ENCODE measurements around the gene KRT13. TPM values are rescaled to one million over a fixed set of nuclear protein-coding genes. Genes with fewer than 3 reads are reported as not detected.
A peak's percentile ranks its signal among the peaks of the same experiment; 100 is the strongest.

The KRT13 gene
- total RNA-seq, 1 donor from 2014 or later, result not detected

- TF ChIP-seq CTCF (conservative IDR thresholded peaks at IDR 0.05), result no peak
- no peak overlapping the region for H3K27ac Mint-ChIP-seq (ENCODE audit: unreplicated experiment)
- H3K4me1 Mint-ChIP-seq, result peaks cover 31% of the 10 kb centered on the region
- no peak overlapping the region for H3K4me3 Mint-ChIP-seq
- no peaks in the 10 kb centered on the region for H3K36me3 Mint-ChIP-seq (ENCODE audit: low read depth)
- no peaks in the 10 kb centered on the region for H3K27me3 Mint-ChIP-seq (ENCODE audit: low read depth)
- peaks cover 3% of the 10 kb centered on the region for H3K9me3 Mint-ChIP-seq
- no peak for DNase-seq (ENCODE audit: low read depth, low spot score)
These were observed 44.2 kb upstream of the KRT13 start for GRCh38 chr17:41549596-41550039.

- peak; percentile 90 for DNase-seq (ENCODE audit: low read depth, low spot score)
- peaks cover 36% of the 10 kb centered on the region for H3K4me1 Mint-ChIP-seq
- peak; percentile 98 for TF ChIP-seq CTCF (conservative IDR thresholded peaks at IDR 0.05)
- H3K27ac Mint-ChIP-seq (ENCODE audit: unreplicated experiment), result peak overlapping the region; percentile 86
- H3K4me3 Mint-ChIP-seq, result peak overlapping the region; percentile 14
- peaks cover 3% of the 10 kb centered on the region for H3K9me3 Mint-ChIP-seq
- H3K27me3 Mint-ChIP-seq (ENCODE audit: low read depth), result no peaks in the 10 kb centered on the region
- no peaks in the 10 kb centered on the region for H3K36me3 Mint-ChIP-seq (ENCODE audit: low read depth)
These were observed 43.6 kb upstream of the KRT13 start for GRCh38 chr17:41548844-41549595.

GRCh38 chr17:41547921-41548843 lies 42.8 kb upstream of the KRT13 start:
- no peak for DNase-seq (ENCODE audit: low read depth, low spot score)
- H3K4me3 Mint-ChIP-seq, result no peak overlapping the region
- TF ChIP-seq CTCF (conservative IDR thresholded peaks at IDR 0.05), result no peak

GRCh38 chr17:41547378-41547841 lies 42.0 kb upstream of the KRT13 start:
- peaks cover 36% of the 10 kb centered on the region for H3K4me1 Mint-ChIP-seq
- TF ChIP-seq CTCF (conservative IDR thresholded peaks at IDR 0.05), result no peak
- H3K9me3 Mint-ChIP-seq, result peaks cover 3% of the 10 kb centered on the region
- H3K27ac Mint-ChIP-seq (ENCODE audit: unreplicated experiment), result peak overlapping the region; percentile 71
- no peak for DNase-seq (ENCODE audit: low read depth, low spot score)
- no peak overlapping the region for H3K4me3 Mint-ChIP-seq
- no peaks in the 10 kb centered on the region for H3K36me3 Mint-ChIP-seq (ENCODE audit: low read depth)
- H3K27me3 Mint-ChIP-seq (ENCODE audit: low read depth), result no peaks in the 10 kb centered on the region

More at GRCh38 chr17:41547921-41548843, 42.8 kb upstream of the KRT13 start:
- no peaks in the 10 kb centered on the region for H3K27me3 Mint-ChIP-seq (ENCODE audit: low read depth)
- H3K27ac Mint-ChIP-seq (ENCODE audit: unreplicated experiment), result peak overlapping the region; percentile 86
- no peaks in the 10 kb centered on the region for H3K36me3 Mint-ChIP-seq (ENCODE audit: low read depth)
- H3K9me3 Mint-ChIP-seq, result peaks cover 3% of the 10 kb centered on the region
- peaks cover 36% of the 10 kb centered on the region for H3K4me1 Mint-ChIP-seq

- H3K4me3 Mint-ChIP-seq, result no peak overlapping the region
- no peaks in the 10 kb centered on the region for H3K36me3 Mint-ChIP-seq (ENCODE audit: low read depth)
- peaks cover 3% of the 10 kb centered on the region for H3K9me3 Mint-ChIP-seq
- TF ChIP-seq CTCF (conservative IDR thresholded peaks at IDR 0.05), result no peak
- DNase-seq (ENCODE audit: low read depth, low spot score), result no peak
- H3K27me3 Mint-ChIP-seq (ENCODE audit: low read depth), result no peaks in the 10 kb centered on the region
- H3K27ac Mint-ChIP-seq (ENCODE audit: unreplicated experiment), result no peak overlapping the region
- H3K4me1 Mint-ChIP-seq, result peaks cover 36% of the 10 kb centered on the region
These were observed 41.4 kb upstream of the KRT13 start for GRCh38 chr17:41546819-41547218.
